ENCODE data around the gene CDKN1C. TPM values are rescaled to one million over a fixed set of nuclear protein-coding genes. Genes with fewer than 3 reads are reported as not detected.

Gene CDKN1C
- total RNA-seq, 4 donors from 2014 or later, result 87.0 to 201 (median 121) TPM

GRCh38 chr11:2898366-2899079, 12.9 kb upstream of the CDKN1C start:
- H3K4me3 ChIP-seq, result no peak overlapping the region
- TF ChIP-seq EP300 (IDR thresholded peaks at IDR 0.05) (no peak), POLR2AphosphoS5 (IDR thresholded peaks at IDR 0.05) (peak; percentile 30)
- 68 to 100% methylated on average over 1 to 3 of the region's 12 CpGs for WGBS, 2 donors (ENCODE audit: low coverage in 1 of 2)
- H3K27ac ChIP-seq, result peak overlapping the region in 3 of 4 donors; percentile 66 to 70 (median 69)
- H3K4me1 ChIP-seq, result peaks cover 0 to 48% (median 15%) of the 10 kb centered on the region in 3 donors
- H3K27me3 ChIP-seq, result no peaks in the 10 kb centered on the region
- H3K9me3 ChIP-seq, result no peaks in the 10 kb centered on the region
- H3K36me3 ChIP-seq, result no peaks in the 10 kb centered on the region
- ATAC-seq, result peak; percentile 32

DNA sequence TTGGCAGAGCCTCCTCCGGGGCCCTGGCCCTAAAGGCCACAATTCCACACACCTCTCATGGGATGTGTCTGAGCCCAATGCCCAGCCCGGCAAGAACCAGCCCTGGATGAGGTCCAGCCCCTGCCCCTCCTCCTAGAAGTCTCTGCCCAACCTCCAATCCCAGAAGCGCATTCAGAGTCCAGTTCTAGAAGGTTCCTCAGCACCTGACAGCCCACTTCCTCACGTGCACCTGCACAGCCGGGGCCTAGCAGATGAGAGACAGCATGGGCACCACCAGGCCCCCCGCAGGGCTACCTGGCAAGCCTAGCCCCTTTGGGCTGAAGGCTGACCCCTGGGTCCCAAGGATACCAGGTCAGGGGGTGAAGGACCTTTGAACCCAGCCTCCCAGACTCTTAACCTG, 11.5 kb upstream of the CDKN1C start:
- Histone ChIP-seq H3K4me1 (peaks cover 0 to 43% (median 12%) of the 10 kb centered on the region in 3 donors), H3K27me3 (no peaks in the 10 kb centered on the region), H3K4me3 (no peak overlapping the region), H3K27ac (no peak overlapping the region), H3K36me3 (no peaks in the 10 kb centered on the region), H3K9me3 (no peaks in the 10 kb centered on the region)
- WGBS, 2 donors (ENCODE audit: low coverage in 1 of 2), result 40% methylated on average over 1 of the region's 6 CpGs; no CpG with 5 or more reads in 1 of the 2 donors
- TF ChIP-seq POLR2A (IDR thresholded peaks at IDR 0.05) (no peak), CTCF (IDR thresholded peaks at IDR 0.05) (no peak), POLR2AphosphoS5 (IDR thresholded peaks at IDR 0.05) (no peak), EP300 (IDR thresholded peaks at IDR 0.05) (no peak)
- ATAC-seq, result no peak

DNA sequence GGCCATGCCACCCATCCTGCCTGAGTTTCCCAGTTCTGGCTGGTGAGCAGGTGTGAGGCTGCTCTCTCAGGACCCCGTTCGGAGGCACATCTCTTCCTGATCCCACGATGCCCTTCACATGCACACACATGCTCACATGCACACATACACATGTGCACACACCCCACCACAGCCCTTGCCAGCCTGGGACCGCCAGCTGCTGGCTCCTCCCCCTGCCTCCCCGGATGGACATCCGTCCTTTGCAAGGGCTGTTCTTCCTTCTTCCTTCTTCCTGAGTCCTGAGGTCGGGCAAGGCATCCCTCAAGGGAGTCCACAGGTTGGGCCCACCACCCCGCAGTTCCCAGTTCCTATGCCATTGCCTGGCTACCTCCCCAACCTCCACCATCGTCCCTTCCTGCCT, 10.5 kb upstream of the CDKN1C start:
- no peak for TF ChIP-seq EP300 (IDR thresholded peaks at IDR 0.05)
- TF ChIP-seq POLR2AphosphoS5 (IDR thresholded peaks at IDR 0.05), result no peak
- TF ChIP-seq CTCF (IDR thresholded peaks at IDR 0.05), result no peak
- no peak for TF ChIP-seq POLR2A (IDR thresholded peaks at IDR 0.05)
- peaks cover 6 to 43% (median 19%) of the 10 kb centered on the region in 3 donors for H3K4me1 ChIP-seq
- no peaks in the 10 kb centered on the region for H3K36me3 ChIP-seq
- 56 to 79% methylated on average over 5 of the region's 9 CpGs for WGBS, 2 donors (ENCODE audit: low coverage in 1 of 2)
- ATAC-seq, result no peak
- no peaks in the 10 kb centered on the region for H3K27me3 ChIP-seq
- H3K4me3 ChIP-seq, result no peak overlapping the region
- no peak overlapping the region for H3K27ac ChIP-seq
- no peaks in the 10 kb centered on the region for H3K9me3 ChIP-seq

GRCh38 chr11:2893935-2894334, 8.4 kb upstream of the CDKN1C start:
- 80% methylated on average over 1 of the region's 4 CpGs; no CpG with 5 or more reads in 1 of the 2 donors for WGBS, 2 donors (ENCODE audit: low coverage in 1 of 2)
- H3K9me3 ChIP-seq, result no peaks in the 10 kb centered on the region
- peaks cover 6 to 47% (median 27%) of the 10 kb centered on the region in 3 donors for H3K4me1 ChIP-seq
- no peak overlapping the region for H3K27ac ChIP-seq
- H3K27me3 ChIP-seq, result no peaks in the 10 kb centered on the region
- no peaks in the 10 kb centered on the region for H3K36me3 ChIP-seq
- ATAC-seq, result no peak
- no peak overlapping the region for H3K4me3 ChIP-seq
- no peak for TF ChIP-seq POLR2A (IDR thresholded peaks at IDR 0.05)
- no peak for TF ChIP-seq CTCF (IDR thresholded peaks at IDR 0.05)
- TF ChIP-seq POLR2AphosphoS5 (IDR thresholded peaks at IDR 0.05), result no peak
- no peak for TF ChIP-seq EP300 (IDR thresholded peaks at IDR 0.05)

- Histone ChIP-seq H3K9me3 (no peaks in the 10 kb centered on the region), H3K27ac (peak overlapping the region in 2 of 4 donors; percentile 78 to 81), H3K4me1 (peaks cover 6 to 44% (median 29%) of the 10 kb centered on the region in 3 donors), H3K4me3 (peak overlapping the region in 1 of 2 donors; percentile 52), H3K27me3 (no peaks in the 10 kb centered on the region), H3K36me3 (no peaks in the 10 kb centered on the region)
- WGBS, 2 donors (ENCODE audit: low coverage in 1 of 2), result no CpG with 5 or more reads among the region's 4 CpGs
- TF ChIP-seq POLR2AphosphoS5 (IDR thresholded peaks at IDR 0.05), result no peak
- TF ChIP-seq POLR2A (IDR thresholded peaks at IDR 0.05), result no peak
- no peak for TF ChIP-seq CTCF (IDR thresholded peaks at IDR 0.05)
- no peak for TF ChIP-seq EP300 (IDR thresholded peaks at IDR 0.05)
- no peak for ATAC-seq
Measured at GRCh38 chr11:2892967-2893528, 7.5 kb upstream of the CDKN1C start.
